Progenitor cell of endocrine pancreas (in vitro differentiated cells): ENCODE results near the gene CLEC3B. TPM values are rescaled to one million over a fixed set of nuclear protein-coding genes. Genes with fewer than 3 reads are reported as not detected.
A peak's percentile ranks its signal among the peaks of the same experiment; 100 is the strongest.

Source experiments
- DNase-seq: peaks from one replicate; pipeline ENCODE4 v3.0.0; 2021; ENCODE audit warnings: low spot score; ENCODE audit not compliant: unreplicated experiment
- H3K27ac Mint-ChIP-seq: 2 replicates; pipeline ENCODE4 v1.8.0; 2021; ENCODE audit warnings: mild to moderate bottlenecking, moderate library complexity, mixed read lengths
- H3K27me3 Mint-ChIP-seq: 2 replicates; pipeline ENCODE4 v1.8.0; 2021; ENCODE audit warnings: mixed read lengths
- H3K36me3 Mint-ChIP-seq: 2 replicates; pipeline ENCODE4 v1.8.0; 2022; ENCODE audit warnings: mixed read lengths; ENCODE audit not compliant: insufficient read depth
- H3K4me1 Mint-ChIP-seq: 2 replicates; pipeline ENCODE4 v1.8.0; 2021; ENCODE audit warnings: low read depth, mixed read lengths
- H3K4me3 Mint-ChIP-seq: 2 replicates; pipeline ENCODE4 v1.8.0; 2021; ENCODE audit warnings: low read depth, mild to moderate bottlenecking, moderate library complexity, mixed read lengths
- H3K9me3 Mint-ChIP-seq: 2 replicates; pipeline ENCODE4 v1.8.0; 2021; ENCODE audit warnings: low read depth, mixed read lengths
- CTCF ChIP-seq: fragments of 200-600 bp; sonication (generic); IDR thresholded peaks from one replicate; pipeline ENCODE4 v1.5.0; 2021; ENCODE audit warnings: antibody characterized with exemption, mild to moderate bottlenecking; ENCODE audit not compliant: unreplicated experiment
- total RNA-seq: library from RNA; stranded (reverse); gene quantifications from 2 replicates; pipeline ENCODE4 v1.2.1, GENCODE V29; 2021

CLEC3B gene
- total RNA-seq, 1 donor from 2014 or later: not detected

DNA sequence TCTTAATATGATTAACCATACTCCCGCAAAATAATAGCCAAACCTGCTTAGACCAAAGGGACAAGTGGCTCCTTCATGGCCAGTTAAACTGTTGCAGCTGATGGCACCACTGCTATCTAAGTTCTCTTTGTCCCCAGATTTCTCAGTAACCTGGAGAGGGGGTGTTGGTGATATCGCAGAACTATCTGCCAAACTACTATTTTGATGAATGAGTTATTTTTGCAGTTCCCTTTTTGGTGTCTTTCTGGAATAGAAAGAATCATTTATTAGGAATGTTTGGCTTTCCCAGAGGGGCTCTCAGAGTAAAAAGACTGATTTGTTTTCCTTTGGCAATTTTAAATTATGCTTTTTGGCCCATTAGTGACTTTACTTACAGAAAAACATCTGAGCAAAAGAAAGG, 33.0 kb downstream of the CLEC3B start:
- TF ChIP-seq CTCF: no peak
- Mint-ChIP-seq H3K9me3 (no peaks in the 10 kb centered on the region), H3K36me3 (no peaks in the 10 kb centered on the region), H3K27me3 (peaks cover 10% of the 10 kb centered on the region), H3K4me3 (no peak overlapping the region), H3K4me1 (peaks cover 21% of the 10 kb centered on the region), H3K27ac (no peak overlapping the region)
- no peak for DNase-seq

DNA sequence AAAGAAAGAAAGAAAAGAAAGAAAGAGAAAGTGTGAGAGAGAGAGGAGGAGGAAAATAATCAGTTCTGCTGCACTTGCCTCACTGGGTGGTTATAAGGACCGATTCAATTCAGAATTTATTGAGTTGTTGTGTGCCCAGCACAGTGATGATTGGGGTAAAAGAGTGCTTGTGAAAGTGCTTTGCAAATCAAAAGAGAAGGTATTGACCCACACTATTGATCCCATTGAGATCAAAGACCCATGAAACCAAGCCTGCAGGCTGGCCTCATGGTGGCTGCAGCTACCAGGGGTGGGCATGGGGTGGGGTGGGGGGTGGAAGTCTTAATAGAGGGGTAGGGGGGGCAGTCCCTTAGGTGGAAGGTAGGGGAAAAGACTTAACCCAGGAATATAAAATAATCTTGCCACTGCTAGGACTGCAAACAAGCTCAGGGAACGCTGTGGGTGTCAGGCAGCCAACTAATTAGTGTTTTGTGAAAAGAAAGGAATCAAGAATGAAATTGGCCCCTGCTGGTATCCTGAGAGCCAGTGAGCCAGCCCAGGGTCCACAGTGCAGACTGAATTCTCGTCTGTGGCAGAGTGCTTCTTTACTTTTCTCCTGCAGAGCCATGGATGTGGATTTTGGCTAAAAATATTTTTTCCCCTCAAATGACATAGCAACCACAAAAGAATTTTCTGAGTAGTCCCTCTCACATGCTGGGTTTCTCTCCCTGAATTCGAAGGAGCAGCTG, 34.2 kb downstream of the CLEC3B start:
- peak overlapping the region; percentile 47 for H3K27ac Mint-ChIP-seq
- H3K27me3 Mint-ChIP-seq: peaks cover 10% of the 10 kb centered on the region
- no peaks in the 10 kb centered on the region for H3K9me3 Mint-ChIP-seq
- H3K4me1 Mint-ChIP-seq: peaks cover 18% of the 10 kb centered on the region
- TF ChIP-seq CTCF: no peak
- no peaks in the 10 kb centered on the region for H3K36me3 Mint-ChIP-seq
- DNase-seq: no peak
- H3K4me3 Mint-ChIP-seq: no peak overlapping the region

DNA sequence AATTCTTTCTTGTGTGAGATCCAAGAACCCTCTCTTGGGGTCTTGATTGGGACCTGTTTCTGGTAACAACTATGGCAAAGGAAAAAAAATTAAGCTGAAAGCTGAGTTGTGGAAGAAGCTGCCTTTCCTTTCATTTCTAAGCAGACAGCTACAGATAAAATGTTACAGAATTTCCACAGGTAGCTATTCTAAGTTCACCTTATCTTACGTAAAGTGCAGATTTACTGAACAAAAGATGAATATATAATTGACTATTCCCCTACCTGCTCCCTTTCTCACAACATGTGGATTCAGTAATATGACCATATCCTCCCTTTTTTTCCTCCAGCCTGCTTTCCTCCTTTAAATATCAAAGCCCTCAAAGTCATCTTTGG, 36.6 kb downstream of the CLEC3B start:
- no peak for DNase-seq
- no peaks in the 10 kb centered on the region for H3K36me3 Mint-ChIP-seq
- no peak overlapping the region for H3K4me3 Mint-ChIP-seq
- H3K4me1 Mint-ChIP-seq: peaks cover 14% of the 10 kb centered on the region
- peaks cover 8% of the 10 kb centered on the region for H3K27me3 Mint-ChIP-seq
- no peak overlapping the region for H3K27ac Mint-ChIP-seq
- no peaks in the 10 kb centered on the region for H3K9me3 Mint-ChIP-seq
- no peak for TF ChIP-seq CTCF

DNA sequence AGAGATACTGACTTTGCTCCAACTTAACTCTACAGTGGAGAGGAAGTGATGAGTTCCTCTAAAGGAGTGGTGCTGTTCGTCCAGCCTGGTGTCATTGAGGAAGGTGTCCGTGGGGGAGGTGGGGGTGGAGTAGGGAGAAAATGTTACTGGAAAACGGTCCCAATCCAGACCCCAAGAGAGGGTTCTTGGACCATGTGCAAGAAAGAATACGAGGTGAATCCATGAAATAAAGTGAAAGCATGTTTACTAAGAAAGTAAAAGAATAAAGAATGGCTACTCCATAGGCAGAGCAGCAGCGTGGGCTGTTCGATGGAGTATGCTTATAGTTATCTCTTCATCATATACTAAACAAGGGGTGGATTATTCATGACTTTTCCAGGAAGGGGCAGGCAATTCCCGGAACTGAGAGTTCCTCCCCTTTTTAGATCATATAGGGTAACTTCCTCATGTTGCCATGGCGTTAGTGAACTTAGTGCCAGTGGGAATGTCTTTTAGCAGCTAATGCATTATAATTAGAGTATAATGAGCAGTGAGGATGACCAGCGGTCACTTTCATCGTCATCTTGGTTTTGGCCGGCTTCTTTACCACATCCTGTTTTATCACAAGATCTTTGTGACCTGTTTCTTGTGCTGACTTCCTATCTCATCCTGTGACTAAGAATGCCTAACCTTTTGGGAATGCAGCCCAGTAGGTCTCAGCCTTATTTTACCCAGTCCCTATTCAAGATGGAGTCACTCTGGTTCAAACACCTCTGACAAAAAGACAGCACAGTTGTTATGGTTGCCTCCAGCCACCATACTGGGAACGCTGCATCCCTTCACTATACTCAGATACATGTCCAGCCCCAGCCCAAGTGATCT, 38.6 kb downstream of the CLEC3B start:
- H3K27ac Mint-ChIP-seq: no peak overlapping the region
- H3K4me1 Mint-ChIP-seq: peaks cover 12% of the 10 kb centered on the region
- no peak for TF ChIP-seq CTCF

GRCh38 chr3:45065373-45065720, 39.2 kb downstream of the CLEC3B start:
- H3K27ac Mint-ChIP-seq: peak overlapping the region; percentile 15
- H3K9me3 Mint-ChIP-seq: no peaks in the 10 kb centered on the region
- H3K4me3 Mint-ChIP-seq: no peak overlapping the region
- peaks cover 12% of the 10 kb centered on the region for H3K27me3 Mint-ChIP-seq
- TF ChIP-seq CTCF: no peak
- H3K4me1 Mint-ChIP-seq: peaks cover 7% of the 10 kb centered on the region
- H3K36me3 Mint-ChIP-seq: no peaks in the 10 kb centered on the region
- DNase-seq: no peak

More for the DNA sequence above, 38.6 kb downstream of the CLEC3B start:
- Mint-ChIP-seq H3K4me3 (no peak overlapping the region), H3K27me3 (peaks cover 12% of the 10 kb centered on the region), H3K9me3 (no peaks in the 10 kb centered on the region), H3K36me3 (no peaks in the 10 kb centered on the region)
- DNase-seq: no peak
